Gastroesophageal sphincter (tissue), 3 donors: ENCODE results near the gene CPEB1.

ENCODE experiments used
- CTCF ChIP-seq, 4 experiments: fragments of 200-600 bp in 2 of 4; fragments of 450-650 bp in 2 of 4; sonication (generic) in 1 of 4; IDR thresholded peaks; one replicate each; pipeline ENCODE4 v1.5.1; 2017 to 2019; ENCODE audit warnings: antibody characterized with exemption in 4 of 4, mild to moderate bottlenecking in 2 of 4, moderate library complexity in 2 of 4
- EP300 ChIP-seq: sonication (generic); formaldehyde crosslinking; IDR thresholded peaks from one replicate; pipeline ENCODE4 v1.6.1; 2017; ENCODE audit warnings: antibody characterized with exemption, mild to moderate bottlenecking
- POLR2A ChIP-seq, 2 donors: fragments of 450-650 bp; IDR thresholded peaks; one replicate each; pipeline ENCODE4 v1.6.1; 2017; ENCODE audit warnings: antibody characterized with exemption in 2 of 2, mild to moderate bottlenecking in 2 of 2, moderate library complexity in 1 of 2
- POLR2AphosphoS5 ChIP-seq: sonication (generic); formaldehyde crosslinking; IDR thresholded peaks from one replicate; pipeline ENCODE4 v1.6.1; 2017; ENCODE audit warnings: antibody characterized with exemption

- TF ChIP-seq CTCF (IDR thresholded peaks at IDR 0.05) (no peak), POLR2A (IDR thresholded peaks at IDR 0.05) (no peak), POLR2AphosphoS5 (no peak), EP300 (no peak)
Measured at GRCh38 chr15:82545478-82545877, 101.7 kb downstream of the CPEB1 start.
